ENCODE measurements around the gene TARBP1. TPM values are rescaled to one million over a fixed set of nuclear protein-coding genes. Genes with fewer than 3 reads are reported as not detected.

TARBP1 gene
- total RNA-seq, 2 donors from 2014 or later: 19.6 to 23.1 TPM

DNA sequence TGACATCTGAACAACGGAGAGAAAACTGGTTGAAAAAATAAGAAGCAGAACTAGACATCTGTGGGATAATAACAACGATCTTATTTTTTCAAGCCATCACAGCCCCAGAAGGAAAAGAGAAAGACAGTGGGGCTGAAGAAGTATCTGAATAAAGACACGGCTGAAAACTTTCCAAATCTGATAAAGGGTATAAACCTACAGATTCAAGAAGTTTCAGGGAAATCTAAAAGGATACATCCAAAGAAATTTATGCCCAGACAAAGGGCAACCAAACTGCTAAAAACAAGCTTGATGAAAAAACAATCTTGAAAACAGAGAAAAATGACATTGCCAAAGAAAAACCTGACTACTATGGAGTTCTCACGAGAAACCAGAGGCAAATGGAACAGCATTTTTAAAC is 40.4 kb downstream of the TARBP1 start:
- Histone ChIP-seq H3K4me1 (no peaks in the 10 kb centered on the region), H3K36me3 (no peaks in the 10 kb centered on the region)
- no peak for DNase-seq

DNA sequence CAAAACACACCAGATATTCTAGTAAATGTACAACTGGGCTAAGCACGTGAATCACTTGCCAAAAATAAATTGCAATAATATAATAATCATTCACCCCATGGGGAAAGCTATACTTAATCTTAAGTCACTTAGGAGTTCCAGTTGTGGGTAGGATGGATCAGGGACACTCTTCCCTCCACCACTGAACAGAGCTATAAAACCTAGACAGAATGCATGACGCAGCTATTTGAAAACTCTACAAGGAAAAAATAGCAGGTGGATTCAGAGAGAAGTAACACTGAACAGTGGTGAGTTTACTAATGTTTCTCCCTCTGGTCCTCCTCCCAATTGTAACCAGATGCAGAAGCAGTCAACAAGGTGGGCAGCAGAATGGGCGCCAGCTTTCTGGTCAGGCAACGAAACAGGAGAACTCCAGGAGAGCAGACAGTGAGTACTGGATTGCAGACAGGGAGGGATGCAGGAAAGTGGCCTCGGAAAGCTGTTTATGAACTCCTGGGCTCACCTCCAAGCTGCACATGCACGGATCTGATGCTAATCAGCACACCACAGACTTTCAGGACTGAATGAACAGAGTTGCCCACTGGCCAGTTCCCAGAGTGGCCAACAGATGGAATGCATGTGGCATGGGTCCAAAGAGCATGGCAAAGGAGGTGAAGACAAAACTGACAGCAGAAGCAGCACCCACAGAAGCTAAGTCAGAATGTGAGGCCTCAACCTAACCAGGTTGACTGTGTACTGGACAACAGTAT is 41.4 kb downstream of the TARBP1 start:
- Histone ChIP-seq H3K27me3 (no peaks in the 10 kb centered on the region), H3K9me3 (no peaks in the 10 kb centered on the region), H3K9ac (ENCODE audit: low read depth in 2 of 2, low read length in 2 of 2) (no peak overlapping the region), H3K4me3 (no peak overlapping the region), H3K27ac (no peak overlapping the region), H3K4me1 (no peaks in the 10 kb centered on the region), H3K36me3 (no peaks in the 10 kb centered on the region)
- TF ChIP-seq, protein P1, sequence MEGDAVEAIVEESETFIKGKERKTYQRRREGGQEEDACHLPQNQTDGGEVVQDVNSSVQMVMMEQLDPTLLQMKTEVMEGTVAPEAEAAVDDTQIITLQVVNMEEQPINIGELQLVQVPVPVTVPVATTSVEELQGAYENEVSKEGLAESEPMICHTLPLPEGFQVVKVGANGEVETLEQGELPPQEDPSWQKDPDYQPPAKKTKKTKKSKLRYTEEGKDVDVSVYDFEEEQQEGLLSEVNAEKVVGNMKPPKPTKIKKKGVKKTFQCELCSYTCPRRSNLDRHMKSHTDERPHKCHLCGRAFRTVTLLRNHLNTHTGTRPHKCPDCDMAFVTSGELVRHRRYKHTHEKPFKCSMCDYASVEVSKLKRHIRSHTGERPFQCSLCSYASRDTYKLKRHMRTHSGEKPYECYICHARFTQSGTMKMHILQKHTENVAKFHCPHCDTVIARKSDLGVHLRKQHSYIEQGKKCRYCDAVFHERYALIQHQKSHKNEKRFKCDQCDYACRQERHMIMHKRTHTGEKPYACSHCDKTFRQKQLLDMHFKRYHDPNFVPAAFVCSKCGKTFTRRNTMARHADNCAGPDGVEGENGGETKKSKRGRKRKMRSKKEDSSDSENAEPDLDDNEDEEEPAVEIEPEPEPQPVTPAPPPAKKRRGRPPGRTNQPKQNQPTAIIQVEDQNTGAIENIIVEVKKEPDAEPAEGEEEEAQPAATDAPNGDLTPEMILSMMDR (IDR thresholded peaks at IDR 0.05): no peak
- DNase-seq: no peak
- intact Hi-C loops (cut with DNase I): no loop called here

More for the DNA sequence above, 40.4 kb downstream of the TARBP1 start:
- TF ChIP-seq, protein P1 (IDR thresholded peaks at IDR 0.05): no peak
- intact Hi-C loops (cut with DNase I): no loop called here
- Histone ChIP-seq H3K9me3 (no peaks in the 10 kb centered on the region), H3K27me3 (no peaks in the 10 kb centered on the region), H3K27ac (no peak overlapping the region), H3K4me3 (no peak overlapping the region), H3K9ac (ENCODE audit: low read depth in 2 of 2, low read length in 2 of 2) (no peak overlapping the region)

DNA sequence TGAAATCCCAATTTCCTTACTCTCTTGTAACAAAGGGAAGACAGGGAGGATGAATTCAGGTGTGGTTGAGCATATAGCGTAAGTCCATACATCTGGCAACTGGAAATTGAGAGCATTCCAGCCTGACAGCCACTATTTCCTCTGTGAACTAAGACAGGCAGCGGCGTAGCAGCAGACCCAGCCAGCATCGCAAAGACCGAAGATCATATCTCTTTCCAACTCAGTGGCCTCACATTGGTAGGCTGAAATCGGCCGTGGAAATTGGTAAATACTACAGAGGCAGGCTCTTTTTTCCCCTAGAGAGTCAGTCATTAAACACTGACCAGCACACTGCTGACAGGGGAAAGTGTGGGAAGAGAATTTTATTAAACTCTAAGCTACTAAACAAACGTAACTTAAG is 43.4 kb downstream of the TARBP1 start:
- H3K9ac ChIP-seq (ENCODE audit: low read depth in 2 of 2, low read length in 2 of 2): no peak overlapping the region
- TF ChIP-seq, protein P1 (IDR thresholded peaks at IDR 0.05): no peak
- no peaks in the 10 kb centered on the region for H3K4me1 ChIP-seq
- no peaks in the 10 kb centered on the region for H3K36me3 ChIP-seq
- H3K9me3 ChIP-seq: no peaks in the 10 kb centered on the region
- H3K27me3 ChIP-seq: no peaks in the 10 kb centered on the region
- no peak for DNase-seq
- intact Hi-C loops (cut with DNase I): no loop called here
- no peak overlapping the region for H3K27ac ChIP-seq
- no peak overlapping the region for H3K4me3 ChIP-seq

DNA sequence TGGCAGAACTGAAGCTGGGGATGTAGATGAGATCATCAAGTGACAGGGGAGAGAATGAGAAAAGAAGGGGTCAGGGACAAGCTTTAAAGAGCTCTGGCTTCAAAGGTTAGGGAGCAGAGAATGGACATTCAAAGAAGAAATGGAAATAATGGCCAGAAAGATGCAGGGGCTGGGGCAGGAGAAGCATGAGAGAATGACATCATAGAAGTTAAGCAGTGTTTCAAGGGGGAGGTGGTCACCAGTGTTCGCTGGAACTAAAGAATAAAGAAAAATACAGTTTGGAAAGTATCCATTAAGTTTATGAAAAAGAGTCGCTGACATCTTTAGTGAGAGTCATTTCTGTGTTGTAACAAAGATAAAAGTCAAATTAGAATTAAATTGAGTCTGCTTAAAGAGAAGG is 44.3 kb downstream of the TARBP1 start:
- TF ChIP-seq, protein P1 (IDR thresholded peaks at IDR 0.05): no peak
- Histone ChIP-seq H3K36me3 (no peaks in the 10 kb centered on the region), H3K9ac (ENCODE audit: low read depth in 2 of 2, low read length in 2 of 2) (no peak overlapping the region), H3K27me3 (no peaks in the 10 kb centered on the region), H3K4me3 (no peak overlapping the region), H3K9me3 (no peaks in the 10 kb centered on the region), H3K27ac (no peak overlapping the region), H3K4me1 (no peaks in the 10 kb centered on the region)
- intact Hi-C loops (cut with DNase I): no loop called here
- no peak for DNase-seq

DNA sequence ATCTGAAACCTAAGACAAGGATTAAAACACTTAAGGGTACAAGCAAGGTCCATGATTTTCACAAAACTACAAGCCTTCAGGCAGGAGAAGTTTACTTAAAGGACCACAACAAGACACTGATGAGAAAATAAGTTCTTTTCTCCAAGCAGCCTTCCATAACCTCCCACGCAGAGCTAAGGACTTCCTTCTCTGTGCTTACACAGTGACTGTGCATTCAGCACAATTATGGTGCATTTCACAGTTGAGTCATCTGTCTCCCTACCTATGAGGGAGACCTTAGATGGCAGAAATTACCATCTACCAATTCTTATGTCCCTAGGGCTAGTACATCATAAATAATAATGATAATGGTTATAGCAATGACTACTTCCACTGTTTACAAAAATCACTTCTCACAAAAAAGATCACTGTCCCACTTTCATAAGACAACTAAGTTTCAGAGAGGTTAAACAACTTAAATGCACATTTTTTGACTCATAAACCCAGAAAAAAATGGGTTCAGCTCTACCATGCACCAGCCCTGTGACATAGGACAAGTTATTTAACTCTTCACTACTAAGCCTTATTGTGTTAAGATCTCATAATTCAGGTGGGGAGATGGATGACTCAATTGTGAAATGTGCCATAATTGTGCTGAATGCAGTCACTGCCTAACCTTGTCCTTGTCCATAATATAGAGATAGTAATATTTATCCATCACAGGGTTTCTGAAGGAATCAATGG is 45.3 kb downstream of the TARBP1 start:
- no peak overlapping the region for H3K9ac ChIP-seq (ENCODE audit: low read depth in 2 of 2, low read length in 2 of 2)
- intact Hi-C loops (cut with DNase I): no loop called here
- TF ChIP-seq, protein P1 (IDR thresholded peaks at IDR 0.05): no peak
- no peaks in the 10 kb centered on the region for H3K36me3 ChIP-seq
- H3K27me3 ChIP-seq: no peaks in the 10 kb centered on the region
- no peaks in the 10 kb centered on the region for H3K9me3 ChIP-seq
- no peak overlapping the region for H3K4me3 ChIP-seq
- no peaks in the 10 kb centered on the region for H3K4me1 ChIP-seq
- no peak for DNase-seq
- H3K27ac ChIP-seq: no peak overlapping the region
